ENCODE data around the gene SLC47A1. TPM values are rescaled to one million over a fixed set of nuclear protein-coding genes. Genes with fewer than 3 reads are reported as not detected.
A peak's percentile ranks its signal among the peaks of the same experiment; 100 is the strongest.
"Not testable (repeated sequence)": the region's sequence is repeated elsewhere in the genome, so short reads cannot be mapped to it uniquely, and the experiment has no call there.

Gene SLC47A1
- total RNA-seq, 4 donors from 2014 or later: 0.32 to 0.96 TPM; not detected in 2

DNA sequence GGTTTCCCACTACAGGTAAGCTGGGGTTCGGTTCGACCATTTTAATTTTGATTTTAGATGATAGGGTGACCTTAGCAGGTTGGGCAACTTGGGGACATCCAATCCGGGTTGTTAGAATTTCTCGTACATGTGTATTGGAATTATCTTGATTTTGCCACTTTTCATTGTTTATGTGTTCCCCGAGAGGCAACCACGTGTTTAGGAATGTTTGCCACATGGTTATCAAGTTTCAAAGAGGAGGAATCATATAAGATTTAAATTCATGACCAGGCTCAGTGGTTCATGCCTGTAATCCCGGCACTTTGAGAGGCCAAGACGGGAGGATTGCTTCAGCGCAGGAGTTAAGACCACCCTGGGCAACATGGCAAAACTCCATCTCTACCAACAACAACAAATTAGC, 10.0 kb upstream of the SLC47A1 start:
- intact Hi-C loops (cut with DNase I; ENCODE audit: low total_unique reads): no loop called here
- in situ Hi-C loops (cut with MboI; ENCODE audit: low pct_ligation_motif_present in 1 of 4, low pct_unique_long_range_greater_than_20kb in 1 of 4, low sequenced_read_pairs in 3 of 4): loop anchor here in 2 of 4 donors (5.0 to 25.0 kb wide), 2 partner anchors 114 to 239 kb away; partner anchors contain the start of gene ALDH3A2 (in 1 of the 2)
- TF ChIP-seq POLR2A (IDR thresholded peaks at IDR 0.05) (no peak), POLR2AphosphoS5 (IDR thresholded peaks at IDR 0.05) (no peak), EP300 (IDR thresholded peaks at IDR 0.05; ENCODE audit: low read depth) (no peak)
- TF ChIP-seq, protein P1, sequence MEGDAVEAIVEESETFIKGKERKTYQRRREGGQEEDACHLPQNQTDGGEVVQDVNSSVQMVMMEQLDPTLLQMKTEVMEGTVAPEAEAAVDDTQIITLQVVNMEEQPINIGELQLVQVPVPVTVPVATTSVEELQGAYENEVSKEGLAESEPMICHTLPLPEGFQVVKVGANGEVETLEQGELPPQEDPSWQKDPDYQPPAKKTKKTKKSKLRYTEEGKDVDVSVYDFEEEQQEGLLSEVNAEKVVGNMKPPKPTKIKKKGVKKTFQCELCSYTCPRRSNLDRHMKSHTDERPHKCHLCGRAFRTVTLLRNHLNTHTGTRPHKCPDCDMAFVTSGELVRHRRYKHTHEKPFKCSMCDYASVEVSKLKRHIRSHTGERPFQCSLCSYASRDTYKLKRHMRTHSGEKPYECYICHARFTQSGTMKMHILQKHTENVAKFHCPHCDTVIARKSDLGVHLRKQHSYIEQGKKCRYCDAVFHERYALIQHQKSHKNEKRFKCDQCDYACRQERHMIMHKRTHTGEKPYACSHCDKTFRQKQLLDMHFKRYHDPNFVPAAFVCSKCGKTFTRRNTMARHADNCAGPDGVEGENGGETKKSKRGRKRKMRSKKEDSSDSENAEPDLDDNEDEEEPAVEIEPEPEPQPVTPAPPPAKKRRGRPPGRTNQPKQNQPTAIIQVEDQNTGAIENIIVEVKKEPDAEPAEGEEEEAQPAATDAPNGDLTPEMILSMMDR (IDR thresholded peaks at IDR 0.05): no peak
- Histone ChIP-seq H3K27me3 (no peaks in the 10 kb centered on the region), H3K9me3 (no peaks in the 10 kb centered on the region), H3K4me1 (no peaks in the 10 kb centered on the region), H3K27ac (no peak overlapping the region), H3K36me3 (no peaks in the 10 kb centered on the region), H3K4me3 (no peak overlapping the region)
- DNase-seq: no peak
- WGBS, 2 donors (ENCODE audit: low coverage in 1 of 2): 66 to 80% methylated on average over 4 to 9 of the region's 9 CpGs

DNA sequence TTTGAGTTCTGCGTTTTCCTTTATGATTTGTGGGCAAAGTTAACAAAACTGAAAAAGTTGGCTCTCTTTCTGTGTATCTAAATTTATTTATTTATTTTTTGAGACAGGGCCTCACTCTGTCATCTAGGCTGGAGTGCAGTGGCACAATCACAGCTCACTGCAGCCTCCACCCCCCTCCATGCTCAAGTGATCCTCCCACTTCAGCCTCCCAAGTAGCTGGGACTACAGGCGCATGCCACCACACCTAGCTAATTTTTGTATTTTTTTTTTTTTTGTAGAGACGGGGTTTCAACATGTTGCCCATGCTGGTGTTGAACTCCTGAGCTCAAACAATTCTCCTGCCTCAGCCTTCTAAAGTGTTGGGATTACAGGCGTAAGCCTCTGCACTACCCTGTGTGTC, 6.7 kb upstream of the SLC47A1 start:
- H3K36me3 ChIP-seq; H3K4me1 ChIP-seq; H3K9me3 ChIP-seq; H3K4me3 ChIP-seq; in situ Hi-C loops (cut with MboI; ENCODE audit: low pct_ligation_motif_present in 1 of 4, low pct_unique_long_range_greater_than_20kb in 1 of 4, low sequenced_read_pairs in 3 of 4); intact Hi-C loops (cut with DNase I; ENCODE audit: low total_unique reads); DNase-seq: not testable (repeated sequence)
- Histone ChIP-seq H3K27me3 (peaks cover 18% of the 10 kb centered on the region), H3K27ac (peak overlapping the region in 1 of 4 donors; percentile 11)
- WGBS, 2 donors (ENCODE audit: low coverage in 1 of 2): 83 to 93% methylated on average over 3 to 4 of the region's 4 CpGs

DNA sequence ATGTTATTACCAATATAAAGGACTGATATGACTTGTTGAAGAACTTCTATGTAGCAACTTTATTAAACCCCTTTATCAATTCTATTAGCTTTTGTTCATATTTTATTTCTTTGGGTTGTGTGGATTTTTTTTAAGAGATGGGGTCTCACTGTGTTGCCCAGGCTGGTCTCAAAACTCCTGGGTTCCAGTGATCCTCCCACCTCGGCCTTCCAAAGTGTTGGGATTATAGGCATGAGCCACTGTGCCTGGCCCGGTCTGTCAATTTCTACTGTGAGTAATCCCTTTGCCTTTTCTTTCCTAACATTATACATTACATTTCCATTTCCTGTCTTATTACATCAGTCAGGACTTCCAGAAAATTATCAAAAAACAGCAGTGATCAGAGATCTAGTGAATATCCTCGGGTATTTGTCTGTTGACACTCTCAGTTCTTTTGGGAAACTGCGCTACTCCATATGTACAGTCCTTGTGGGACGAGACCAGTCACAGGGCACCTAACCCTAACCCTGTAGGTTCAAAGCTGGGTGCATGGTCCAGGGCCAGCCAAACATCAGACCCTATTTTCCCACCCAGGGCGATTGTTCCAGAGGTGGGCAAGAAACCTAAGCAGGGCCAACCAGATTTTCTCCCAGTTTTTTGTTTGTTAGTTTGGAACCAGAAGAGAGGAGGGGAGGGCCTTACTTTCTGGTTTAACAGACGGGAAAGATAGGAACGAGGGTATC, 1.7 kb upstream of the SLC47A1 start:
- DNase-seq: no peak
- TF ChIP-seq POLR2AphosphoS5 (IDR thresholded peaks at IDR 0.05) (no peak), POLR2A (IDR thresholded peaks at IDR 0.05) (no peak), EP300 (IDR thresholded peaks at IDR 0.05; ENCODE audit: low read depth) (no peak)
- TF ChIP-seq, protein P1 (IDR thresholded peaks at IDR 0.05): no peak
- peaks cover 0 to 15% (median 9%) of the 10 kb centered on the region in 4 donors for H3K4me1 ChIP-seq
- intact Hi-C loops (cut with DNase I; ENCODE audit: low total_unique reads) (no loop called here), in situ Hi-C loops (cut with MboI; ENCODE audit: low pct_ligation_motif_present in 1 of 4, low pct_unique_long_range_greater_than_20kb in 1 of 4, low sequenced_read_pairs in 3 of 4) (no loop called here)
- H3K36me3 ChIP-seq: no peaks in the 10 kb centered on the region
- H3K4me3 ChIP-seq: no peak overlapping the region
- H3K27me3 ChIP-seq: peaks cover 57% of the 10 kb centered on the region
- no peak overlapping the region for H3K27ac ChIP-seq
- 65 to 84% methylated on average over 2 to 8 of the region's 8 CpGs for WGBS, 2 donors (ENCODE audit: low coverage in 1 of 2)
- H3K9me3 ChIP-seq: no peaks in the 10 kb centered on the region

DNA sequence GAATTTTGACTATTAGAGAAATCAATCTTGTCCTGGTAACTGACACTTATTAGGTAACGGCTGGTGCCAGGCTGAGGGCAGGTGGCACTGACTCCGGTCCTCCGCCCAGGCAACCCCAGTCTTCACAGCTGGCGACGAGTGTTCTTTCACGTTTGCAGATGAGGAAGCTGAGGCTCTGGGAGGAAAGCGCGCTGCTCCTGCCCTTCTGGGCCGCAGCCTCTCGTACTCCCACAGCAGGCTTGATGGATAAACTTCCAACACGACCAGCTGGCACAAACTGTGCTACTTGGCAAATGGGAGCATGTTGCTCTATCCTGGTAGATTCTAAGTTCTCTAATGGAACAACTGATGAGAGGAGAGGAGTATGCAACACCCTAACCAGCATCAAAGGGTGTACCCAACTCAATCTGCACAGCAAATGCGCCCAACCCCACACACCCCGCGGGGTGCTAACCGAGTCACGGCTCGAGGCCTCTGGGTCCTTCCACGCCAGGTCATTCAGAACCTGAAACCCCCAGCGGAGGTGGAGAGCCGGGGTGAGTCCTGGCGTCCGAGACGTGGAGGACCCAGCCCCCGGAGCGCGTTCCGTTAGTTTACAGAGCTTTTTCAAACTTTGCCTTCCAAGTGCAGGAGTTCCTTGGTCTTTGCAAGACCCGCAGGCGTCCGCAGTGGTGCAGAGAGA, 477 bp upstream of the SLC47A1 start:
- peaks cover 57% of the 10 kb centered on the region for H3K27me3 ChIP-seq
- H3K9me3 ChIP-seq: no peaks in the 10 kb centered on the region
- intact Hi-C loops (cut with DNase I; ENCODE audit: low total_unique reads): no loop called here
- peak overlapping the region in 3 of 4 donors; percentile 34 to 59 (median 45) for H3K4me3 ChIP-seq
- TF ChIP-seq POLR2A (IDR thresholded peaks at IDR 0.05) (no peak), POLR2AphosphoS5 (IDR thresholded peaks at IDR 0.05) (no peak), EP300 (IDR thresholded peaks at IDR 0.05; ENCODE audit: low read depth) (no peak)
- TF ChIP-seq, protein P1 (IDR thresholded peaks at IDR 0.05): no peak
- H3K36me3 ChIP-seq: no peaks in the 10 kb centered on the region
- DNase-seq: no peak
- H3K27ac ChIP-seq: peak overlapping the region in 1 of 4 donors; percentile 28
- in situ Hi-C loops (cut with MboI; ENCODE audit: low pct_ligation_motif_present in 1 of 4, low pct_unique_long_range_greater_than_20kb in 1 of 4, low sequenced_read_pairs in 3 of 4): no loop called here
- peaks cover 0 to 15% (median 9%) of the 10 kb centered on the region in 4 donors for H3K4me1 ChIP-seq
- 44 to 73% methylated on average over 3 to 27 of the region's 30 CpGs for WGBS, 2 donors (ENCODE audit: low coverage in 1 of 2)
